Esophagus squamous epithelium (tissue), 5 donors: Measurements from ENCODE around the gene EIF5A. TPM values are rescaled to one million over a fixed set of nuclear protein-coding genes. Genes with fewer than 3 reads are reported as not detected.

Experiments
- DNase-seq: peaks from one replicate; lab custom pipeline; 2025; lab: John Stamatoyannopoulos, UW
- H3K27ac ChIP-seq, 4 donors: fragments of 200-600 bp; sonication (generic); one replicate each; pipeline ENCODE4 v1.5.1; 2016 to 2019; ENCODE audit warnings: mild to moderate bottlenecking in 1 of 4
- H3K27me3 ChIP-seq, 4 donors: fragments of 200-600 bp; sonication (generic); 1 replicate in 3 of 4; 2 replicates in 1 of 4; pipeline versions ENCODE4 v1.5.1 to v1.6.0; 2017 to 2021; ENCODE audit warnings: antibody characterized with exemption in 1 of 4
- H3K36me3 ChIP-seq, 3 donors: fragments of 200-600 bp; sonication (generic); one replicate each; pipeline ENCODE4 v1.5.1; 2016 to 2019
- H3K4me1 ChIP-seq, 3 donors: fragments of 200-600 bp; sonication (generic); one replicate each; pipeline ENCODE4 v1.5.1; 2017 to 2019
- H3K4me3 ChIP-seq, 4 donors: fragments of 200-600 bp; sonication (generic); 1 replicate in 3 of 4; 2 replicates in 1 of 4; pipeline ENCODE4 v1.5.1; 2016 to 2019; ENCODE audit warnings: mild to moderate bottlenecking in 2 of 4, moderate library complexity in 1 of 4
- H3K9me3 ChIP-seq, 3 donors: fragments of 200-600 bp; sonication (generic); one replicate each; pipeline ENCODE4 v1.5.1; 2016 to 2019
- CTCF ChIP-seq, 6 experiments: fragments of 450-650 bp in 4 of 6; fragments of 200-600 bp in 2 of 6; sonication (generic) in 2 of 6; IDR thresholded peaks; one replicate each; pipeline ENCODE4 v1.5.1; 2016 to 2019; ENCODE audit warnings: antibody characterized with exemption in 6 of 6, mild to moderate bottlenecking in 4 of 6, moderate library complexity in 4 of 6
- POLR2A ChIP-seq, 4 donors: fragments of 450-650 bp; IDR thresholded peaks; one replicate each; pipeline ENCODE4 v1.6.1; 2017; ENCODE audit warnings: antibody characterized with exemption in 4 of 4, mild to moderate bottlenecking in 4 of 4, moderate library complexity in 3 of 4
- WGBS, 2 donors: methylation state at CpG; one replicate each; pipeline ENCODE4 v1.1.5; 2018; 5-methylcytosine and 5-hydroxymethylcytosine counted together
- intact Hi-C: fragments of 100-400 bp; cut with DNase I; formaldehyde crosslinking; loops from one replicate; pipeline ENCODE4 v1.15.0; 2022
- total RNA-seq, 4 donors: library from RNA; depleted of rRNA; stranded (reverse); fragments of >200 nt; gene quantifications; one replicate each; pipeline ENCODE4 v1.1.0, GENCODE V29; 2016
- donor health status: DM: yes; HTN: yes; CAD: no.

The EIF5A gene
- total RNA-seq, 4 donors from 2014 or later, result 324 to 543 (median 394) TPM

- no peak for TF ChIP-seq POLR2A (IDR thresholded peaks at IDR 0.05)
- TF ChIP-seq CTCF (IDR thresholded peaks at IDR 0.05), result no peak
- Histone ChIP-seq H3K27ac (peak overlapping the region; percentile 3 to 84 (median 64)), H3K4me3 (peak overlapping the region in 3 of 4 donors; percentile 33 to 62 (median 46)), H3K36me3 (no peaks in the 10 kb centered on the region), H3K9me3 (no peaks in the 10 kb centered on the region), H3K27me3 (peaks cover 0 to 50% (median 0%) of the 10 kb centered on the region in 4 donors), H3K4me1 (peaks cover 32 to 57% (median 37%) of the 10 kb centered on the region in 3 donors)
- no peak for DNase-seq
- 53 to 55% methylated on average over 31 to 35 of the region's 42 CpGs for WGBS, 2 donors
- intact Hi-C loops, result no loop called here
Observed at GRCh38 chr17:7295230-7296180, 11.9 kb upstream of the EIF5A start.

- 6 to 11% methylated on average over 7 to 8 of the region's 51 CpGs for WGBS, 2 donors
- H3K9me3 ChIP-seq, result no peaks in the 10 kb centered on the region
- no peaks in the 10 kb centered on the region for H3K36me3 ChIP-seq
- peaks cover 32 to 56% (median 37%) of the 10 kb centered on the region in 3 donors for H3K4me1 ChIP-seq
- no peak for TF ChIP-seq POLR2A (IDR thresholded peaks at IDR 0.05)
- peak; percentile 96 to 97 (median 96) for TF ChIP-seq CTCF (IDR thresholded peaks at IDR 0.05)
- peak overlapping the region; percentile 0 to 84 (median 24) for H3K27ac ChIP-seq
- peaks cover 0 to 42% (median 0%) of the 10 kb centered on the region in 4 donors for H3K27me3 ChIP-seq
- no peak for DNase-seq
- H3K4me3 ChIP-seq, result peak overlapping the region in 3 of 4 donors; percentile 21 to 50 (median 34)
- intact Hi-C loops, result no loop called here
Observed at GRCh38 chr17:7296189-7296861, 11.1 kb upstream of the EIF5A start.

- Histone ChIP-seq H3K27ac (no peak overlapping the region), H3K4me3 (no peak overlapping the region), H3K27me3 (no peaks in the 10 kb centered on the region), H3K36me3 (no peaks in the 10 kb centered on the region), H3K4me1 (peaks cover 4 to 12% (median 9%) of the 10 kb centered on the region in 3 donors), H3K9me3 (no peaks in the 10 kb centered on the region)
- intact Hi-C loops, result no loop called here
- 94 to 96% methylated on average over 7 of the region's 7 CpGs for WGBS, 2 donors
- no peak for DNase-seq
- TF ChIP-seq CTCF (IDR thresholded peaks at IDR 0.05), result no peak
- TF ChIP-seq POLR2A (IDR thresholded peaks at IDR 0.05), result no peak
Observed at GRCh38 chr17:7304179-7304578, 3.2 kb upstream of the EIF5A start.

GRCh38 chr17:7307686-7308624 is 527 bp downstream of the EIF5A start:
- Histone ChIP-seq H3K27ac (peak overlapping the region; percentile 99 to 100 (median 100)), H3K4me3 (peak overlapping the region; percentile 85 to 99 (median 99)), H3K27me3 (no peaks in the 10 kb centered on the region), H3K36me3 (peaks cover 25 to 37% (median 32%) of the 10 kb centered on the region in 3 donors), H3K4me1 (peaks cover 15 to 48% (median 30%) of the 10 kb centered on the region in 3 donors), H3K9me3 (no peaks in the 10 kb centered on the region)
- 3% methylated on average over 8 of the region's 104 CpGs; no CpG with 5 or more reads in 1 of the 2 donors for WGBS, 2 donors
- intact Hi-C loops, result no loop called here
- TF ChIP-seq POLR2A (IDR thresholded peaks at IDR 0.05) (peak in 2 of 4 donors; percentile 7 to 97), CTCF (IDR thresholded peaks at IDR 0.05) (peak in 1 of 6 experiments; percentile 6)
- DNase-seq, result no peak
